ENCODE measurements around the gene RMI1.
"Not testable (repeated sequence)": the region's sequence is repeated elsewhere in the genome, so short reads cannot be mapped to it uniquely, and the experiment has no call there.

The RMI1 gene

DNA sequence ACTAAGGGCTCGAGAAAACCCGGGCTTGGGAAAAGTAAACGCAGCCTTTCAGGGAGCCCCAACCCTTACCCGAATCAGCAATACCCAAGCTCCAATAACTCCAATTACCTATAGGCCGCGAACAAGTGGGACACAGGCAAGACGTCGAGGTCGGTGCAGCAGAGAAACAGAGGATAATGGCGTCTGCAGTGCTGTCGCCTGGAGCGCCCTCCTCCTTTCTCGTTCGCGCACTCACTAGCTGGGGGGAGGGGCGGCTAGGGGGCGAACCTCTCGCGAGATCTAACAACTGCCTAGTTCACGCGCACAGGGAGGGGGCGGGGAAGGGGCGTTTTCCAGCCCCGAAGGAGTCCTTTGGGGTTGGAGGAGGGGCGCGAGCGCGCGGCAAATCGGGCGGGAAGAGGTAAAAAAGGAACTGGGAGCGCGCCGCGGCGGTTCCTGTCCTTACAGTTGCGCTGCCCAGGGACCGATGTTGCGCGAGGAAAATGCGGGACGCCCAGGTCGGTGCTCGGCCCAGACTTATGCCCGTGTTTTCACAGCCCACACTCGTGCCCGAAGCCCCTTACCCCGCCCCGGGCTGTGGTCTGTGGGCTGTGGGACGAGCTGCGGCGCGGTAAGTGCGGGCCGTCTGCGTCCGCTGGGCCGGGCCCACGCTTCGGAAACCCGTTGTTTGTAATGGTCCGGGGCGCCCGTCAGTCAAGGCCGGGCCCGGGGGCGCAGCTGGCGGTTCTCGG, at the start of gene RMI1:
RMI1 (plus strand) TSS at position 411 of the 731 bp plus-strand sequence. CDS start 20,182 bp downstream, outside the sequence.
- FAIRE-seq: no peak

DNA sequence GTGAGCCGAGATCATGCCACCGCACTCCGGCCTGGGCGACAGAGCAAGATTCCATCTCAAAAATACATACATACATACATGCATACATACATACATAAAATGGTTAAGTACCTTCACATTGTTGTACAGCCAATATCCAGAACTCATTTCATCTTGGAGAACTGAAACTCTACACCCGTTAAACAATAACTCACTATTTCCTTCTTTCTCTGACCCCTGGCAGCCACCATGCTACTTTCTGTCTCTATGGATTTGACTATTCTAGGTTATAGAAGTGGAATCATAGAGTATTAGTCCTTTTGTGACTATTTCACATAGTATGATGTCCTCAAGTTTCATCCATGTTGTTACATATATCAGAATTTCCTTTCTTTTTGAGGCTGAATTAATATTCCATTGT, 49.7 kb upstream of the RMI1 start:
- FAIRE-seq: no peak

DNA sequence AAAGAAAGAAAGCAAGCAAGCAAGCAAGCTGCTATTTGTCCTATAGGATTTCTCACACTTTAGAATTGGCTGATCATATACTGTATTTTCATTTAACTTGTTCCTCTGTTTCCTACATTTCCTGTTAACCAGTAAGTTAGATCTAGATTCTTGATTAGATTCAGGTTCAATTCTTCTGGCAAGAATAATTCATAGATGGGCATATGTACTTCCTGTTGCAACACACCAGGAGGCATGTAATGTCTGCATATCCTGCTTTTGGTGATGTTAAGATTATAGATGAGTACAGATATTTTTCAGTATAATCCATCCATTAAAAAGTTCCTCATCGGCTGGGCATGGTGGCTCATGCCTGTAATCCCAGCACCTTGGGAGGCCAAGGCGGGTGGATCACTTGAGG, 48.6 kb upstream of the RMI1 start:
- FAIRE-seq: no peak

DNA sequence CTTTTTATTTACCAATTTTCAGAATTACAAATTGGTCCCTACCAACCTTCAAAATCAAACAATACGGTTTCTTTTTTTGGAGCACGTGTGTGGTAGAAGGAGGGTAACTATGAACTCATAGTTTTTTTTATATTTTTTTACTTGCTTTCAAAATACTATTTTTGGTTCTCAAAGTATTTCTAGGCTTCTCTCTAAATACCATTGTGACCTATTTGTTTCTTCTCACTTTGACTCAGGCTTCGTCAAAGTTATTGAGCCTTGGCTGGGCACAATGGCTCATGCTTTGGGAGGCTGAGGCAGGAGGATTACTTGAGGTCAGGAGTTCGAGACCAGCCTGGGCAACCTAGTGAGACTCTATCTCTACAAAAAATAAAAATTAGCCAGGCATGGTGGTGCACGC, 47.8 kb upstream of the RMI1 start:
- FAIRE-seq: no peak

DNA sequence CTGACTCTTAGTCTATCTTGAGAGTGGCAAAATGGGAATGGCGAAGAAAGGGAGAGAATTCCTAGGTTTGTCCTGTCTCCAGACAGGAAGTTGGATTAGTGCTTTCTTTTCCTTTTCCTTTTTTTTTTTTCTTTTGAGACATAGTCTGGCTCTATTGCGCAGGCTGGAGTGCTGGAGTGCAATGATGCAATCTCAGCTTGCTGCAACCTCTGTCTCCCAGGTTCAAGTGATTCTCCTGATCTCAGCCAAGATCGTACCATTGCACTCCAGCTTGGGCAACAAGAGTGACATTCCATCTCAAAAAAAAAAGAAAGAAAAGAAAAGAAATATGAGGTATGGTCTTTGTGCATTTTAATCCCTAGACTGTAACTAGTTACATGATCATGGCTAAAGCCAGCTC, 46.8 kb upstream of the RMI1 start:
- no peak for FAIRE-seq

DNA sequence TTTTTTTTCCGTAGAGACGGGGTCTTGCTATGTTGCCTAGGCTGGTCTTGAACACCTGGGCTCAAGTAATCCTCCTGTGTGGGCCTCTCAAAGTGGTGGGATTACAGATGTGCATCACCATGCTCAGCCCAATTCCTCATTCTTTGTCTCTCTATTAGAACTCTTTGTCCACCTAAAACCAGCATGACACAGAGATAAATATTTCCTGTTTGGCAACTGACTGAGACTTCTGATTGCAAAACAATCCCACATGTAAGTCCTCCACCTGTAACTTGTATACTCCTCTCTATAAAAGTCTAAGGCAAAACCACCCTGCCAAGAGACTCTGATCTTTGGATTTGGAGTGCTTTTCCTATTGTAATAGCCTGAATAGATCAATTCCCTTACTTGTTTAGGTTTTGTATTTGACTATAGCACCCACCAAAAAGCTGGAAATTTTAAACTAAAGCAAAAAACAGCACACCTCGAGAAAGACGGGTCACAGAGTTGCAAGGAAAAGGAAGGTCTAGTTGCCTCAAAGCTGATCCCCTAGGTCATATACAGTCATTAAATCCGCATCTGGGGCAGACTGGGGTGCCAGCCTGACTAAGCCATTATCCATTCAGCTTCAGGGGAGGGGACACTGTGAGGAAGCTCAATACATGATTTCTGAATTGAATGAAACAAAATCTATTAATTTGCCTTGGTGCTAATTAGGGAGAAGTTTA, 45.9 kb upstream of the RMI1 start:
- no peak for FAIRE-seq

DNA sequence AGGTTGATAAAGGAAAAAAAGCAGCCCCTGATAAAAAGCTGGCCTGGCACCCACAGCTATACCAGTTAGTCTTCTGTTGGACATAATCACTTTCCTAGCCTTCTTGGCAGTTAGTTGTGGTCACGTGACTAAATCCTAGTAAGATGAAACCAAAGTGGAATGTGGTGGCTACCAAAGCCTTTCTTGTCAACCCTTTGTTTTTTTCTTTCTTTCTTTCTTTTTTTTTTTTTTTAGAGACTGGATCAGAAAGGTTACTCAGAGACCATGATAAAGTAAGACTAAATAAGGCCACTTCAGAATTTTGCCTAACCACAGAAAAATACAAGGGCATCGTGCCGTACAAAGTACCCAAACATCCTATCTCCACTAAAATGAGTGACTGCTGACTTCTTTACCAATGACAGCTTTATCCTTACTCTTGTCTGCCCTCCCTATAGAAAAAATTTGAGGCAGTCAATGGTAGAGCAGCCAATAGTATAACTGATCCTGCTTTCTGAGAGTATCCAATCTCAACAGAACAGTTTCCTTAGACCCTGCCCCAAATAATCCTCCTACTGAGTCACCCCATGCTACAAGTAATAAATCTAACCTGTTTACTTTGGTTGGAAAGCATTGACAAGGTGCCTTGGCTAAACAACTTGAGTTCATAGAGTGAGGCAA, 45.2 kb upstream of the RMI1 start:
- FAIRE-seq: no peak

DNA sequence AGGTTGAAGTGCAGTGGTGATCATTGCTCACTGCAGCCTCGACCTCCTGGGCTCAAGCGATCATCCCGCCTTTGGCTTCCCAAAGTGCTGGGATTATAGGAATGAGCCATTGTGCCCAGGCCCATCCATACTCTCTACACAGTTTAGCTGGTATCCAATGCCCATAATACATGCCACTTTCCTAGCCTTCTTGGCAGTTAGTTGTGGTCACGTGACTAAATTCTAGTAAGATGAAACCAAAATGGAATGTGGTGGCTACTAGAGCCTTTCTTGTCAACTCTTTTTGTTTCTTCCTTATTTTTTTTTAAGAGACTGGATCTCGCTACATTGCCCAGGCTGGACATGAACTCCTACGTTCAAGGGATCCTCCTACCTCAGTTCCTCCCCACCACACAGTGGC, 44.1 kb upstream of the RMI1 start:
- no peak for FAIRE-seq

DNA sequence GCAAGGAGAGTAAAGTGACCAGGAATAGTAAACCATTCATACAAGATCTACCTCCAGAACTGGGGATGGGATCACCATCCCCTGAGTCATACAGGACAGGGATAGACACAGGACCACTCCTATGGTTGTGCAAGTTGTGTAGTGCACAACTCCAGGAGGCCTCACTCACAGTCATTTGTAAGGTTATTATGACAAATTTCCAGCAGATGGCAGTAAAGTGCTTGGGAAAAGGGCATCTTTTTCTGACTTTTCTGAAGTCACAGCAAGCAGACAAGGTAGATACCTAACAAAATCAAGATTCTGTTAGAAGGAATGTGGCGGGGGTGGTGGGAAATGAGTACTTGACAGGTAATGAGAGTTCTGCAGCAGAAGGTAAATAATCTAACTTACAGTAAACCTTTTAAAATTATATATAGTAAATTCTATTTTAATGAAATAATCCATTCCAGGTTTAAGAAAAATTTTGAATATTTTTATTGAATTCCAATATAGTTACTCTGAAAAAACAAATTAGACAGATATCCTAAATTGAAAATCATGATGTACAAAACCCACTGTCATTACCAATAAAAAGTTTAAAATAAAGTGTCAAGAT, 42.6 kb upstream of the RMI1 start:
- FAIRE-seq: peak; percentile 86

DNA sequence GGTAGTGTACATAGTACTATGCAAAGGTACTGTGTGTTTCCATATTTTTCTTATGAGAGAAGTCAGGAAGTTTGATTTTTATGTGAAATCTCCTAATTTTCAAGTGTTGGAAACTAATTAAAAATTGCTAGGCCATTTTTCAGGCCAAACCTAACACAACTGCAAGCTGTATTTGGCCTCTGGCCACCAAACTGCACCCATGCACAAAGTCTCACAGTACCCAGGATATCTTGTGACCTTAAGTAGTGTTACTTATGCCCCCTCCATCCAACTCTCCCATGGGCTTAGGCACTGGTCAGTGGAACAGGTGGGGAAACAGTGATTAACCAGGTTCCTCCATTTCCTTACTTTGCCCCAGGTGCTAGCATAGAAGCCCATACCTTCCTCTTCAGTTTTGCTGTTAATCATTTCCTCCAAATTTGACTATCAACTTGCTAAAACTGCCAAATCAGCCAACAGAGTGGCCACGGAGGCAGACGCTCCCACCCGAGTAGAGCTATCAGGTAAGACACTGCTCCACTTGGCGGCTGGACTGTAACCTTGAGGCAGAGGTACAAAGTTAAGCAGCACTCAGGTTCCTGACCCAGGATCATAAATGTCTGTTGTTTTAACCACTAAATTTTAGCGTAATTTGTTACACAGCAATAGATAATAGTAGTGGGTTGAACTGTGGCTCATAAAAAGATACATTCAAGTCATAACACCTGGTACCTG, 39.9 kb upstream of the RMI1 start:
- FAIRE-seq: no peak

DNA sequence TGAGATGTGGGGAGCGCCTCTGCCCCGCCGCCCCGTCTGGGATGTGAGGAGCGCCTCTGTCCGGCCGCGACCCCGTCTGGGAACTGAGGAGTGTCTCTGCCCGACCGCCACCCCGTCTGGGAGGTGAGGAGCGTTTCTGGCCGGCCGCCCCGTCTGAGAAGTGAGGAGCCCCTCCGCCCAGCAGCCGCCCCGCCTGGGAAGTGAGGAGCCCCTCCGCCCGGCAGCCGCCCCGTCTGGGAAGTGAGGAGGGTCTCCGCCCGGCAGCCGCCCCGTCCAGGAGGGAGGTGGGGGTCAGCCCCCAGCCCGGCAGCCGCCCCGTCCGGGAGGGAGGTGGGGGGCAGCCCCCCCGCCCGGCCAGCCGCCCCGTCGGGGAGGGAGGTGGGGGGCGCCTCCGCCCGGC, 32.5 kb upstream of the RMI1 start:
- FAIRE-seq: not testable (repeated sequence)

DNA sequence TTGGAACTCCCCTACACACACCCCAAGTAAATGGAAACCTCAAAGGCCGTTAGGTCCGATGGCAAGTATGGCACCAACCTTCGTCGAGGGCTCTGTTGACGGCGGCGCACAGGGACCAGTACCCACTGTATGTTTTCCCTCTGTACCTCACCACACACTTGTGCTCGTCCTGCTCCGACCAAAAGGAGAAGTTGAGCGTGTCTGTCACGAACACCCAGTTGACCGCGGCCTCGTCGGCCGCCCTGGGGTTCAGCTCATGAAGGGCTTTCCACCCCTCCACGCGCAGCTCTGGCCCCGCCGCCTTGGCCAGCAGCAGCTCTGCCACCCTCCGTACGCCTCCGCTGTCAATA, 24.5 kb upstream of the RMI1 start:
- FAIRE-seq: no peak

DNA sequence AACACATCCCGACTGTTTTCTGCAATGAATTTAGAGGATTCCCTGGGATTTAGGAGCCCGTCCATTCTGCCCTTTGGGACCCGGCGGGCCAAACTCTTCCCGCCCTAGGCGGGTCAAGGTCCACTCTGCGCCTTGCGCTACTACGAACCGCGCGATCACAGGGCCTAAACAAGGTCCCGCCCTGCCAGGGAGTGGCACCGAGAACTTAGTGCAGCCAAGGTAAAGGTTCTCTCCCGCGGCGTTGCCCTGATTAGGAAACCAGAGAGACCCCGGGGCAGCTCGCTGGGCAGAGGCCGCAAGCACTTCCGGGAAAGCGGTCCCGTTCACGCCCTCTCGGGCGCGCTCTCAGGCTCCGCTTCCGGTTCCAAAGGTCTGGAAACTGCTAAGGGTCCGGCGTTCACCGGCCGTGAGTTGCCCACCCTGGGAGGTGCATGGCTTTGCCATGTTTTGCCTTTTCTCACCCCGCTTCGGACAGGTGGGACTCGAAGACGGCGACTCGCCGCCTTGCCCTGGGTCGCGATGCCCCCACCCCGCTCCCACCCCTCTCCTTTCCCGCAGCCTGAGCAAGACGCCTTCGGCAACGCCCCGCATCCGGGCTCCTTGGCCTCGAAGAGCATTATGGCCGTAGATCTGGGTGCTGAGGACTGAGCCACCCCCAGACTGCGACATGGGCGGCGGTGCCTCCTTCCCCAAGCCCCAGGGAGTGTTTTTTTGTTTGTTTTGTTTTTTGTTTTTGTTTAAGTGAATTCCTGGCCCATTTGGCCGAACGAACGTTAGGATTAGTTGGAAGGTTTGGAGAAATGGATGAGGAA, 24.0 kb upstream of the RMI1 start:
- FAIRE-seq: no peak

DNA sequence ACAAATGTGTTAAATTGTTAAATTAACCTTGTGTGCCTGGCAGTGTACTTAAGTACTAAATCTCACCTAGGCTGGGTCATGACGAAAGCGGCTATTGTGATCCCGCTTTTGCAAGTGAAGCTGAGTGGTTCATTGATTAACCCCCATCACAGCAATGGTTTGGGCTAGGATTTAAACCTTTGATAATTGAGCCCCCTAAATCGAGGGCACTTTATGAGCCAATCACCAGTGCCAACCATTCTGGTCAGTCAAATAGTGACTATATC, 23.4 kb upstream of the RMI1 start:
- FAIRE-seq: no peak

DNA sequence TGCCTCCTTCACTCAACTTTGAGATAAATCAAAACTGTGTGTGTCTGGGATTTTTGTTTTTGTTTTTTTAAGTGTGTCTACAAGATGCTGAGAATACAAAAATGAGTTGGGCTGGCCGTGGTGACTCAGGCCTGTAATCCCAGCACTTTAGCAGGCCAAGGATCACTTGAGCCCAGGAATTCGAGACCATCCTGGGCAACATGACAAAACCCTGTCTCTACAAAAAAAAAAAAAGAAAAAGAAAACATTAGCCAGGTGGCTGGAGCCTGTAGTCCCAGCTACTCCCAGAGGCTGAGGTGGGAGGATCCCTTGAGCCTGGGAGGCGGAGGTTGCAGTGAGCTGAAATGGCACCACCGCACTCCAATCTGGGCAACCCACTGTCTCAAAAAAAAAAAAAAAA, 21.5 kb upstream of the RMI1 start:
- no peak for FAIRE-seq

DNA sequence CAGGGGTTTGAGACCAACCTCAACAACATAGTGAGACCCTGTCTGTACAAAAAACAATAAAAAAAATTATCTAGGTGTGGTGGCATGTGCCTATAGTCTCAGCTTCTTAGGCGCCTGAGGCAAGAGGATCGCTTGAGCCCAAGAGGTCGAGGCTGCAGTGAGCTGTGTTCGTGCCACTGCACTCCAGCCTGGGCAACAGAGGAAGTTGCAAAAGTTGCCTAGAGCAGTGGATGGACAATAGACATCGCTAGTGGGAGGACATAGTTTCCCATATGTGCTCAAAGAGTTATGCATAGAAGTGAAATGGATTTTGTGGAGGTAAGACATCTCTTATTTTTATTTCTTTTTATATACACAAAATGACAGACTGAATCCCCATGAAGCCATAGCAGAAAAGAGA, 19.6 kb upstream of the RMI1 start:
- no peak for FAIRE-seq

DNA sequence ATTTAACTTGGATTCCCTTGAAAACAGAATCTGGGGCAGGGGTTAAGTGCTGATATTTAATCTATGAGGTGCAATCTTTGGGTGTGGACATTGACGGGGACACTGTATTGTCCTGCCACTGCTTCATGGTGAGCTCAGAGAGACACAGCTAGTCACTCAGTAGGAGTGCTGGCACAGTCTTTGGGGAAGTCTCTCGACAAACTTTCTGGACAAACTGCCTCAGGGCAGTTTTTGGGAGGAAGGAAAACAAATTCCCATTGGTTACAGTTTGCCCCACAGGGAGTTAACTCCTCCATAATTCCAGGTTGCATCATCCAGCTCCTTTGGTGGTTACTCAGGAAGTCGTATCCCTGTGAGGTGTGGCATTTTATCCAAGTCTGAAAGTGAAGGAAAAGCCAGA, 18.4 kb upstream of the RMI1 start:
- FAIRE-seq: no peak

DNA sequence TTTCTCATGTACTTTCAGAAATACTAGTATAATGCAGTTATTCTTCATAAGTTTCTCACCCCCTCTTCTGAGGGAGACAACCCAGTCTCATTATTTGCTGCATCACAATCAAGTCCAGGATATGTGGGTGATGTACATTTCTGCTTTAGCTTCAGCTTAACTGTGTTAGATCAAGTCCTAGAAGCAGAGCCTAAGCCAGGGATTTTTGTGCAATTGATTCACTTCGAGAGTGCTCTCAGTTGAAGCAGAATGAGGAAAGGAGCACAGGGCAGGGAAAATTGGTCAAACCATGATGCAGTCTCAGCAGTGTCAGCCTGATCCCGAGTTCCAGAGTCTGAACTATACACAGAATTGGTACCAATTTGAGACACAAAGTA, 15.6 kb upstream of the RMI1 start:
- no peak for FAIRE-seq

DNA sequence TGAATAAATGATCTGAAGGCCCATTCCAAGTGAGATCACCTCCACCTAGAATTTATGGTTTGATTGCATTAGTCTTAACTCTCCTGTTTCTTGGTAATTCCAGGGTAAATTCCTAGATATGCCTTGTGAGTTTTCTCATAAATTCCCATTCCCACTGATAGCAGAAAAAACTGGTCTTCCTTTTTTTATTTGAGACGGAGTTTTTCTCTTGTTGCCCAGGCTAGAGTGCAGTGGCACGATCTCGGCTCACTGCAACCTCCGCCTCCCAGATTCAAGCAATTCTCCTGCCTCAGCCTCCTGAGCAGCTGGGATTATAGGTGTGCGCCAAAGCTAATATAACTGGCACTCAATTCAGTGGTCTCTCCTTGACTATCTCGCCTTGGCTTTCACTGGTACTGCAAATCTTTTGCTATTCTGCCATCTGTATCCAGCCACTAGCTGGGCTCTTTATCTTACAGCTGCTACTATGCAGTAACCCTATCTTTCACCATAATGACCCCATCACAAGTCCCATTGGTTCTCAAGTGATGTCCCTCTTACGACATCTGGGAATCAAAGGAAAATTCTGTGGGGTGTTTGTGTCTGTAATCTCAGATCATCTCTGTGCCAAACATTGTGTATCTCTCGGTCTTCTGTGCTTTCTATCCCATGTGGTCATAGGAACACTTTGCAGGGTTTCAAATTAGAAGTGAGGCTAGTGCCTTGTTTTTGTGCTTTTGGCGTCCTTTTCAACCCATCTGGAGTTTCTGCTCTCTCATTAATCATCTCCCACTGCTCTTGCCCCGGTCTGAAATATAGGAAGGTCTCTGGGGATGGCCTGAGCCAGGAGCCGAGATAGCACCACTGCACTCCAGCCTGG, 15.0 kb upstream of the RMI1 start:
- no peak for FAIRE-seq

DNA sequence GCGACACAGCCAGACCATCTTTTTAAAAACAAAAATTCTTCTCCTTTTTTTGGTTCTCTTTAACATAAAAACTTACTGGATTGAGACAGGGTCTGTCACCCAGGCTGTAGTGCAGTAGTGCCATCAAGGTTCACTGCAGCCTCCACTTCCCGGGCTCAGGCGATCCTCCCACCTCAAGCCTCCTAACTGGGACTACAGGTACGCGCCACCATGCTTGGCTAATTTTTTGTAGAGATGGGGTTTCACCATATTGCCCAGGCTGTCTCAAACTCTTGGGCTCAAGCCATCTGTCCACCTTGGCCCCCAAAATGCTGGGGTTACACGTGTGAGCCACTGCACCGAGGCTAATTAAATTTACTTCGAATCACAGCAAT, 14.4 kb upstream of the RMI1 start:
- no peak for FAIRE-seq

DNA sequence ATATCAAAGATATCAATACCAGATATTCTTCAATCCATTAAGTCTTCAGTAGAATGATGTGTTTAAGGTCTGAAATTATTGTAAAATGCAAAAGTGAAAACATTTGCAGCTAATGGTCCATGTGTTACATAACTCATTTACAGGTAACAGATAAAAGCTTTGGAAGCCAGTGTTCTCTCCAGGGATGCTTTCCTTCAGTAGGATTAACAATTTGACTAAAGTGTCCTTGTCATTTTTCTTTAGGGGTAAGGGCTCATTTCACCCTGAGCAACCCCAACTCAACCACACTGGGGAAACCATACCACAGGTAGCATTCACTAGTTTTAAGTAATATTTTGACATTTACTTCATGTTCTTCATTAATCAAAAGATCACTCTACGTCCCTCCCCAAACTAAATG, 13.5 kb upstream of the RMI1 start:
- no peak for FAIRE-seq

DNA sequence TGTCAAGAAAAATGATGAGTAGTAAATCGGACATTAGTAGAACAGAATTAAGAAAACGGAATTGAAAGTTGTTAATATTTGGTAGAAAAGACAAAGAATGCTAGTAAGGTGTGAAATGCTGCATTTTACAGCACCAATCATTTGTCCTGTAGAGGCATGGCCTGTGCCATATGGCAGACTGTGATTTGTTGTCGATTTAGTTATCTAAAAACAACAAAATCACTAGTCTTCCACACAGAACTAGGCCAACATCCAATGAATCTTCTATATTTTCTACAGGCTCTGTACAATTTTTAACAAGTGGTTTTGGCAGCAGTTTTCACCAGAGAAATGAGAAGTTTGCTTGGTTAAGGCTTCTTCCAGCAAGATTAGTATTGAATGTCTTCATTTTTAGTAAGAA, 11.0 kb upstream of the RMI1 start:
- FAIRE-seq: no peak
